SU-DHL-6 (cell line): Measurements from ENCODE around the gene KDM6B.

Source experiments
- CTCF ChIP-seq: fragments of 200-600 bp; sonication (generic); IDR thresholded peaks from one replicate; pipeline ENCODE4 v1.5.1; 2017; ENCODE audit warnings: antibody characterized with exemption, mild to moderate bottlenecking, low read length, moderate library complexity; ENCODE audit not compliant: insufficient read depth, poor library complexity, severe bottlenecking
- EZH2phosphoT487 ChIP-seq: fragments of 200-600 bp; sonication (generic), shearing (Covaris generic); conservative IDR thresholded peaks from 2 replicates; pipeline ENCODE4 v1.6.1; 2018; ENCODE audit warnings: mild to moderate bottlenecking, antibody characterized with exemption, low read length, moderate library complexity, mixed read lengths

GRCh38 chr17:7846063-7846735 lies 12.2 kb downstream of the KDM6B start:
- no peak for TF ChIP-seq CTCF
- no peak for TF ChIP-seq EZH2phosphoT487
